CD8-positive, alpha-beta memory T cell (primary cell): ENCODE measurements around the gene MBNL2. TPM values are rescaled to one million over a fixed set of nuclear protein-coding genes. Genes with fewer than 3 reads are reported as not detected.

ENCODE experiments used
- CTCF ChIA-PET: fragments of 350-600 bp; sonication (Branson Sonifier 250); formaldehyde crosslinking; loops from one replicate; lab custom pipeline; 2021; ENCODE audit warnings: antibody characterized with exemption; lab: Charles Lee
- POLR2A ChIA-PET: fragments of 350-600 bp; sonication (Branson Sonifier 250); formaldehyde crosslinking; loops from one replicate; lab custom pipeline; 2021; ENCODE audit warnings: antibody characterized with exemption; lab: Charles Lee
- DNase-seq, 5 donors: peaks; one replicate each; pipeline versions ENCODE4 v3.0.0 to v3.0.0-alpha.2; 2020 to 2022; ENCODE audit warnings: mixed read lengths in 1 of 5
- H3K27ac ChIP-seq: one replicate; pipeline ENCODE4 v1.7.0; 2013; ENCODE audit warnings: low read depth, mild to moderate bottlenecking, low read length, moderate library complexity
- H3K27me3 ChIP-seq: 2 replicates; pipeline ENCODE4 v1.7.0; 2013; ENCODE audit warnings: low read length, mild to moderate bottlenecking; ENCODE audit not compliant: insufficient read depth, poor library complexity, severe bottlenecking
- H3K36me3 ChIP-seq: 2 replicates; pipeline ENCODE4 v1.7.0; 2013; ENCODE audit warnings: mild to moderate bottlenecking, low read length, moderate library complexity; ENCODE audit not compliant: insufficient read depth
- H3K4me1 ChIP-seq: 2 replicates; pipeline ENCODE4 v1.7.0; 2013; ENCODE audit warnings: mild to moderate bottlenecking, low read length, moderate library complexity; ENCODE audit not compliant: insufficient read depth
- H3K4me3 ChIP-seq: 2 replicates; pipeline ENCODE4 v1.7.0; 2013; ENCODE audit warnings: mild to moderate bottlenecking, low read length
- H3K9me3 ChIP-seq: 2 replicates; pipeline ENCODE4 v1.7.0; 2013; ENCODE audit warnings: mild to moderate bottlenecking, low read length
- H3K27ac Mint-ChIP-seq, 8 donors: one replicate each; pipeline ENCODE4 v1.8.0; 2020 to 2021; ENCODE audit warnings: mixed read lengths in 8 of 8, mild to moderate bottlenecking in 6 of 8, inconsistent platforms in 3 of 8, moderate library complexity in 3 of 8
- H3K27me3 Mint-ChIP-seq, 2 donors: one replicate each; pipeline ENCODE4 v1.8.0; 2020 to 2021; ENCODE audit warnings: mixed read lengths in 2 of 2, mild to moderate bottlenecking in 1 of 2, moderate library complexity in 1 of 2
- H3K36me3 Mint-ChIP-seq, 3 donors: one replicate each; pipeline ENCODE4 v1.8.0; 2020 to 2021; ENCODE audit warnings: mixed read lengths in 3 of 3, inconsistent platforms in 1 of 3, mild to moderate bottlenecking in 1 of 3
- H3K4me1 Mint-ChIP-seq, 3 donors: one replicate each; pipeline ENCODE4 v1.8.0; 2020 to 2021; ENCODE audit warnings: mixed read lengths in 3 of 3, inconsistent platforms in 1 of 3, mild to moderate bottlenecking in 1 of 3
- H3K4me3 Mint-ChIP-seq, 7 donors: one replicate each; pipeline ENCODE4 v1.8.0; 2020 to 2021; ENCODE audit warnings: mixed read lengths in 7 of 7, mild to moderate bottlenecking in 6 of 7, moderate library complexity in 4 of 7, inconsistent platforms in 2 of 7
- H3K9me3 Mint-ChIP-seq, 5 donors: one replicate each; pipeline ENCODE4 v1.8.0; 2020 to 2022; ENCODE audit warnings: mixed read lengths in 5 of 5, mild to moderate bottlenecking in 3 of 5, moderate library complexity in 2 of 5, inconsistent platforms in 1 of 5
- polyA plus RNA-seq: library from polyadenylated mRNA; unstranded; fragments of 300-500 nt; fragmentation: Illumina TruSeq; gene quantifications from one replicate; pipeline ENCODE4 v1.2.3, GENCODE V29; 2021
- total RNA-seq, 2 experiments: library from RNA; stranded (reverse); gene quantifications; one replicate each; pipeline ENCODE4 v1.2.3, GENCODE V29; 2021

MBNL2 gene
- total and polyA plus RNA-seq, 3 experiments from 2014 or later, result 15.9 to 17.8 (median 17.7) TPM

GRCh38 chr13:97321616-97322321 lies 99.6 kb downstream of the MBNL2 start:
- no peaks in the 10 kb centered on the region for H3K27me3 ChIP-seq
- no peak overlapping the region for H3K4me3 ChIP-seq
- H3K4me1 ChIP-seq, result no peaks in the 10 kb centered on the region
- Mint-ChIP-seq H3K4me1 (peaks cover 32 to 49% (median 40%) of the 10 kb centered on the region in 3 donors), H3K27me3 (no peaks in the 10 kb centered on the region), H3K9me3 (no peaks in the 10 kb centered on the region), H3K27ac (peak overlapping the region in 2 of 8 donors; percentile 35 to 39), H3K4me3 (no peak overlapping the region), H3K36me3 (peaks cover 0 to 5% (median 0%) of the 10 kb centered on the region in 3 donors)
- H3K9me3 ChIP-seq, result no peaks in the 10 kb centered on the region
- ChIA-PET CTCF (interaction anchor here (1.2 kb wide), 1 partner anchor 212 kb away, joined by 3 read pairs; no protein-coding TSS in a partner anchor), POLR2A (no interaction called here)
- DNase-seq, result no peak
- no peak overlapping the region for H3K27ac ChIP-seq
- no peaks in the 10 kb centered on the region for H3K36me3 ChIP-seq

- H3K4me1 Mint-ChIP-seq, result peaks cover 34 to 49% (median 41%) of the 10 kb centered on the region in 3 donors
- H3K9me3 Mint-ChIP-seq, result no peaks in the 10 kb centered on the region
- no peak overlapping the region for H3K27ac Mint-ChIP-seq
- DNase-seq, result no peak
- POLR2A ChIA-PET, result interaction anchor here (0.6 kb wide), 1 partner anchor 45 kb away, joined by 3 read pairs; no protein-coding TSS in a partner anchor
- Histone ChIP-seq H3K9me3 (no peaks in the 10 kb centered on the region), H3K36me3 (no peaks in the 10 kb centered on the region), H3K4me3 (no peak overlapping the region), H3K27ac (no peak overlapping the region), H3K27me3 (no peaks in the 10 kb centered on the region), H3K4me1 (no peaks in the 10 kb centered on the region)
- H3K4me3 Mint-ChIP-seq, result no peak overlapping the region
- H3K27me3 Mint-ChIP-seq, result no peaks in the 10 kb centered on the region
- peaks cover 0 to 3% (median 0%) of the 10 kb centered on the region in 3 donors for H3K36me3 Mint-ChIP-seq
- CTCF ChIA-PET, result no interaction called here
Observed at GRCh38 chr13:97322740-97323342, 100.7 kb downstream of the MBNL2 start.

GRCh38 chr13:97324115-97324514 lies 102.0 kb downstream of the MBNL2 start:
- H3K36me3 ChIP-seq, result no peaks in the 10 kb centered on the region
- H3K36me3 Mint-ChIP-seq, result peaks cover 0 to 3% (median 0%) of the 10 kb centered on the region in 3 donors
- H3K9me3 Mint-ChIP-seq, result no peaks in the 10 kb centered on the region
- H3K27me3 Mint-ChIP-seq, result no peaks in the 10 kb centered on the region
- no peaks in the 10 kb centered on the region for H3K27me3 ChIP-seq
- no peak overlapping the region for H3K4me3 Mint-ChIP-seq
- H3K4me1 ChIP-seq, result no peaks in the 10 kb centered on the region
- no peak overlapping the region for H3K27ac ChIP-seq
- H3K4me1 Mint-ChIP-seq, result peaks cover 30 to 41% (median 32%) of the 10 kb centered on the region in 3 donors
- ChIA-PET POLR2A (no interaction called here), CTCF (no interaction called here)
- no peak for DNase-seq
- H3K9me3 ChIP-seq, result no peaks in the 10 kb centered on the region
- peak overlapping the region in 1 of 8 donors; percentile 91 for H3K27ac Mint-ChIP-seq
- no peak overlapping the region for H3K4me3 ChIP-seq

- H3K9me3 Mint-ChIP-seq, result no peaks in the 10 kb centered on the region
- ChIA-PET POLR2A (no interaction called here), CTCF (interaction anchor here (1.7 kb wide), 1 partner anchor 215 kb away, joined by 6 read pairs; no protein-coding TSS in a partner anchor)
- H3K27me3 Mint-ChIP-seq, result no peaks in the 10 kb centered on the region
- Histone ChIP-seq H3K27me3 (no peaks in the 10 kb centered on the region), H3K36me3 (no peaks in the 10 kb centered on the region), H3K9me3 (no peaks in the 10 kb centered on the region), H3K4me3 (no peak overlapping the region), H3K27ac (no peak overlapping the region), H3K4me1 (no peaks in the 10 kb centered on the region)
- H3K4me1 Mint-ChIP-seq, result peaks cover 27 to 44% (median 36%) of the 10 kb centered on the region in 3 donors
- peaks cover 0 to 5% (median 2%) of the 10 kb centered on the region in 3 donors for H3K36me3 Mint-ChIP-seq
- no peak overlapping the region for H3K4me3 Mint-ChIP-seq
- peak overlapping the region in 1 of 8 donors; percentile 25 for H3K27ac Mint-ChIP-seq
- no peak for DNase-seq
Observed at GRCh38 chr13:97325738-97326137, 103.6 kb downstream of the MBNL2 start.

- Histone ChIP-seq H3K27me3 (no peaks in the 10 kb centered on the region), H3K4me3 (no peak overlapping the region), H3K9me3 (no peaks in the 10 kb centered on the region), H3K27ac (no peak overlapping the region), H3K4me1 (no peaks in the 10 kb centered on the region), H3K36me3 (no peaks in the 10 kb centered on the region)
- Mint-ChIP-seq H3K27me3 (no peaks in the 10 kb centered on the region), H3K36me3 (peaks cover 0 to 5% (median 2%) of the 10 kb centered on the region in 3 donors), H3K4me1 (peaks cover 19 to 32% (median 29%) of the 10 kb centered on the region in 3 donors), H3K4me3 (no peak overlapping the region), H3K27ac (peak overlapping the region in 2 of 8 donors; percentile 10 to 70), H3K9me3 (no peaks in the 10 kb centered on the region)
- ChIA-PET POLR2A (no interaction called here), CTCF (interaction anchor here (1.7 kb wide), 1 partner anchor 217 kb away, joined by 6 read pairs; no protein-coding TSS in a partner anchor)
- no peak for DNase-seq
Observed at GRCh38 chr13:97327086-97327485, 105.0 kb downstream of the MBNL2 start.

- no peaks in the 10 kb centered on the region for H3K9me3 ChIP-seq
- no peak overlapping the region for H3K4me3 ChIP-seq
- H3K27ac Mint-ChIP-seq, result peak overlapping the region in 2 of 8 donors; percentile 16 to 26
- CTCF ChIA-PET, result no interaction called here
- H3K36me3 Mint-ChIP-seq, result peaks cover 0 to 5% (median 2%) of the 10 kb centered on the region in 3 donors
- no peaks in the 10 kb centered on the region for H3K27me3 Mint-ChIP-seq
- no peak for DNase-seq
- H3K4me3 Mint-ChIP-seq, result no peak overlapping the region
- H3K27ac ChIP-seq, result no peak overlapping the region
- H3K4me1 ChIP-seq, result no peaks in the 10 kb centered on the region
- H3K4me1 Mint-ChIP-seq, result peaks cover 17 to 33% (median 27%) of the 10 kb centered on the region in 3 donors
- H3K36me3 ChIP-seq, result no peaks in the 10 kb centered on the region
- H3K27me3 ChIP-seq, result no peaks in the 10 kb centered on the region
- H3K9me3 Mint-ChIP-seq, result no peaks in the 10 kb centered on the region
- POLR2A ChIA-PET, result no interaction called here
Observed at GRCh38 chr13:97327506-97328221, 105.5 kb downstream of the MBNL2 start.

GRCh38 chr13:97328222-97328790 lies 106.2 kb downstream of the MBNL2 start:
- POLR2A ChIA-PET, result no interaction called here

More at GRCh38 chr13:97328222-97328790, 106.2 kb downstream of the MBNL2 start:
- no peaks in the 10 kb centered on the region for H3K4me1 ChIP-seq
- Mint-ChIP-seq H3K27ac (no peak overlapping the region), H3K4me3 (no peak overlapping the region), H3K4me1 (peaks cover 19 to 40% (median 31%) of the 10 kb centered on the region in 3 donors), H3K27me3 (no peaks in the 10 kb centered on the region), H3K36me3 (peaks cover 0 to 6% (median 2%) of the 10 kb centered on the region in 3 donors), H3K9me3 (no peaks in the 10 kb centered on the region)
- H3K27me3 ChIP-seq, result no peaks in the 10 kb centered on the region
- H3K36me3 ChIP-seq, result no peaks in the 10 kb centered on the region
- CTCF ChIA-PET, result no interaction called here
- no peaks in the 10 kb centered on the region for H3K9me3 ChIP-seq
- H3K4me3 ChIP-seq, result no peak overlapping the region
- no peak overlapping the region for H3K27ac ChIP-seq
- DNase-seq, result no peak
